Mesenchymal stem cell (in vitro differentiated cells and primary cell): ENCODE measurements around the gene COQ9. TPM values are rescaled to one million over a fixed set of nuclear protein-coding genes. Genes with fewer than 3 reads are reported as not detected.
"Not testable (repeated sequence)": the region's sequence is repeated elsewhere in the genome, so short reads cannot be mapped to it uniquely, and the experiment has no call there.

Experiments used
- DNase-seq: peaks from one replicate; pipeline ENCODE4 v3.0.0-alpha.2; 2013
- H2AFZ ChIP-seq: one replicate; pipeline ENCODE4 v1.6.1; 2013; ENCODE audit warnings: low read depth, mild to moderate bottlenecking, control low read depth, inconsistent platforms, low read length, moderate library complexity
- H2AK5ac ChIP-seq: 2 replicates; pipeline ENCODE4 v1.6.1; 2013; ENCODE audit warnings: low read length, moderate library complexity, mild to moderate bottlenecking, inconsistent platforms; ENCODE audit not compliant: severe bottlenecking
- H2BK120ac ChIP-seq: one replicate; pipeline ENCODE4 v1.6.1; 2013; ENCODE audit warnings: low read depth, mild to moderate bottlenecking, inconsistent platforms, low read length, moderate library complexity
- H2BK12ac ChIP-seq, 2 experiments: one replicate each; pipeline ENCODE4 v1.6.1; 2013; ENCODE audit warnings: inconsistent platforms in 2 of 2, low read length in 2 of 2, mild to moderate bottlenecking in 2 of 2, moderate library complexity in 2 of 2, control low read depth in 1 of 2
- H2BK15ac ChIP-seq: one replicate; pipeline ENCODE4 v1.6.1; 2013; ENCODE audit warnings: mild to moderate bottlenecking, low read depth, inconsistent platforms; ENCODE audit not compliant: poor library complexity, severe bottlenecking
- H2BK5ac ChIP-seq: 2 replicates; pipeline ENCODE4 v1.6.1; 2013; ENCODE audit warnings: low read depth, mild to moderate bottlenecking, low read length, control low read depth, inconsistent platforms; ENCODE audit not compliant: poor library complexity, severe bottlenecking
- H3K14ac ChIP-seq, 2 experiments: one replicate each; pipeline ENCODE4 v1.6.1; 2013; ENCODE audit warnings: inconsistent platforms in 2 of 2, low read length in 2 of 2, control low read depth in 1 of 2, mild to moderate bottlenecking in 1 of 2, moderate library complexity in 1 of 2
- H3K18ac ChIP-seq, 2 experiments: one replicate each; pipeline ENCODE4 v1.6.1; 2013; ENCODE audit warnings: inconsistent platforms in 2 of 2, low read length in 2 of 2, control low read depth in 1 of 2, low read depth in 1 of 2, mild to moderate bottlenecking in 1 of 2
- H3K23ac ChIP-seq, 2 experiments: one replicate each; pipeline ENCODE4 v1.6.1; 2013; ENCODE audit warnings: inconsistent platforms in 2 of 2, low read length in 2 of 2, mild to moderate bottlenecking in 2 of 2, moderate library complexity in 2 of 2, control low read depth in 1 of 2
- H3K27ac ChIP-seq: 2 replicates; pipeline ENCODE4 v1.5.1; 2013; ENCODE audit warnings: mild to moderate bottlenecking, moderate library complexity, low read length, control low read depth, inconsistent platforms; ENCODE audit not compliant: poor library complexity, severe bottlenecking
- H3K27me3 ChIP-seq, 2 experiments: 2 replicates each; pipeline versions ENCODE4 v1.6.1 to v1.7.0; 2013; ENCODE audit warnings: low read length in 2 of 2, mild to moderate bottlenecking in 2 of 2, moderate library complexity in 2 of 2, control low read depth in 1 of 2, inconsistent platforms in 1 of 2; ENCODE audit not compliant: control insufficient read depth in 1 of 2, insufficient read depth in 1 of 2
- H3K36me3 ChIP-seq, 2 experiments: 2 replicates each; pipeline versions ENCODE4 v1.6.1 to v1.7.0; 2013; ENCODE audit warnings: low read length in 2 of 2, control low read depth in 1 of 2, inconsistent platforms in 1 of 2, low read depth in 1 of 2, mild to moderate bottlenecking in 1 of 2; ENCODE audit not compliant: insufficient read depth in 2 of 2, control insufficient read depth in 1 of 2
- H3K4ac ChIP-seq, 2 experiments: one replicate each; pipeline ENCODE4 v1.6.1; 2013; ENCODE audit warnings: inconsistent platforms in 2 of 2, low read length in 2 of 2, mild to moderate bottlenecking in 2 of 2, moderate library complexity in 2 of 2, control low read depth in 1 of 2, low read depth in 1 of 2
- H3K4me1 ChIP-seq: 2 replicates; pipeline ENCODE4 v1.6.1; 2013; ENCODE audit warnings: low read depth, low read length, control low read depth; ENCODE audit not compliant: control insufficient read depth, insufficient read depth
- H3K4me2 ChIP-seq: 2 replicates; pipeline ENCODE4 v1.6.1; 2013; ENCODE audit warnings: low read length, mild to moderate bottlenecking, inconsistent platforms; ENCODE audit not compliant: poor library complexity, severe bottlenecking
- H3K4me3 ChIP-seq, 2 experiments: 2 replicates each; pipeline versions ENCODE4 v1.5.1 to v1.7.0; 2013; ENCODE audit warnings: low read length in 2 of 2, mild to moderate bottlenecking in 2 of 2, control low read depth in 1 of 2, low read depth in 1 of 2; ENCODE audit not compliant: insufficient read depth in 1 of 2
- H3K79me1 ChIP-seq: replicated peaks from 2 replicates; pipeline ENCODE4 v1.6.1; 2013; ENCODE audit warnings: mild to moderate bottlenecking, control low read depth, low read length, inconsistent platforms; ENCODE audit not compliant: poor library complexity, severe bottlenecking
- H3K9ac ChIP-seq: 2 replicates; pipeline ENCODE4 v1.7.0; 2013; ENCODE audit warnings: mild to moderate bottlenecking, low read length, moderate library complexity
- H3K9me3 ChIP-seq: 2 replicates; pipeline ENCODE4 v1.7.0; 2013; ENCODE audit warnings: mild to moderate bottlenecking, low read length; ENCODE audit not compliant: control insufficient read depth
- H4K8ac ChIP-seq: one replicate; pipeline ENCODE4 v1.6.1; 2013; ENCODE audit warnings: inconsistent platforms, mild to moderate bottlenecking, low read length, moderate library complexity
- H4K91ac ChIP-seq: one replicate; pipeline ENCODE4 v1.6.1; 2013; ENCODE audit warnings: mild to moderate bottlenecking, low read length, inconsistent platforms
- WGBS: methylation state at CpG from one replicate; pipeline ENCODE4 v1.1.7; 2013; ENCODE audit warnings: mixed read lengths; 5-methylcytosine and 5-hydroxymethylcytosine counted together
- polyA plus RNA-seq, 2 experiments: library from polyadenylated mRNA; stranded (reverse); fragments of 200-250 nt; gene quantifications; one replicate each; pipeline ENCODE4 v1.2.3, GENCODE V29; 2013

COQ9 gene, protein sequence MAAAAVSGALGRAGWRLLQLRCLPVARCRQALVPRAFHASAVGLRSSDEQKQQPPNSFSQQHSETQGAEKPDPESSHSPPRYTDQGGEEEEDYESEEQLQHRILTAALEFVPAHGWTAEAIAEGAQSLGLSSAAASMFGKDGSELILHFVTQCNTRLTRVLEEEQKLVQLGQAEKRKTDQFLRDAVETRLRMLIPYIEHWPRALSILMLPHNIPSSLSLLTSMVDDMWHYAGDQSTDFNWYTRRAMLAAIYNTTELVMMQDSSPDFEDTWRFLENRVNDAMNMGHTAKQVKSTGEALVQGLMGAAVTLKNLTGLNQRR
- polyA plus RNA-seq (2013, experiment 1 of 2): 26.1 TPM
- polyA plus RNA-seq (2013, experiment 2 of 2): 25.9 TPM

DNA sequence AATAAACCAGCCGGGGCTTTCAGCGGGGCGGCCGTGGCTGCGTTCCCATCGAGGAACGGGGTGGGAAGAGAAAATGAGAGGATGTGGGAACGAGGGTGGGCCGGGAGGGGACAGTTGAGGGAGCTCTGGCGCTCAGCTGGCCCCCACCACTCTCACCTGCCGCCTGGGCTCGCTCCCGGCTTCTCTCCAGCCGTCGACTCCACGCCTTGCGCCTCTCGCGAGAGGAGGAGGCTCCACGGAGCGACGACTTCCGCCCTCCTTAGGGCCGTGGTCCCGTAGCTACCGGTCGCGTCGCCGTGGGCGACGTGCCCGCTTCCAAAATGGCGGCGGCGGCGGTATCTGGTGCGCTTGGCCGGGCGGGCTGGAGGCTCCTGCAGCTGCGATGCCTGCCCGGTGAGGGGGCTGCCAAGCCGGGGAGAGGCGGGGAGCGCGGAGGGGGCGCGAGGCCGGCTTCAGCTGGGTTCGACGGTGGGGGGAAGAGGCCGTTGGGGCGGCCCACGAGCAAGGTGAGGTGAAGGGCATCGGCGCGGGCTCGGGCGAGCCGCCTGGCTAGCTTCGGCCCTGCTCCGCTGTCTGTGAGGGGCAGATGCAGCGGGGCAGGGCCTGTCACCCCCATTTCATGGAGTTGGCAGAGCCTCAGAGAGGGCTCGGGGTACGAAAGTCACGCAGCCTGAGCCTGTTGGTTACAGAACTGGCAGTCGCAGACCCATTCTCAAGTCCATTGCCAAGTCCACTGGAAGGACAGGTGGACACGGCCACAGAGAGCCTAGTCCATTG lies at the start of gene COQ9, which contains the start of gene CIAPIN1:
Gene COQ9 (plus strand): TSS at position 294 of the 777 bp plus-strand sequence. CDS start 27 bp downstream, at position 321.
Gene CIAPIN1 (minus strand): TSS at position 200 of the 777 bp plus-strand sequence. CDS start 6,457 bp downstream, outside the sequence.
- WGBS: 0% methylated on average over 56 of the region's 68 CpGs
- DNase-seq: peak; percentile 94

DNA sequence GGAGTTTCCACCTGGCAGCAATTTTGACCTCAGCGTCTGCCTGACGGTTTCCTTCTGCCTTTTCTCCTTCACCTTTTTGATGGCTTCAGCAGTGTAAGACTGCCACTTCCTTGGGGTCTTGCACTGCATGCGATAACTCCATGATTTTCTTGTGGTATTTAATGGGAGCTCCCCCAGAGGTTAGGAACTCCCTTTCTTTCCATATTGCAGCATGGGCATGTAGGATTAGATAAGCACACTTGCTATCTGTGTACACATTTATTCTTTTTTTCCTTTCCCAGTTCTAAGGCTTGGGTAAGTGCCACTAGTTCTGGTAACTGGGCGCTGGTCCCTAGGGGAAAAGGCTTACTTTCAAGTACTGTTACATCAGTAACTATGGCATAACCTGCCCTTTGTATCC lies 49.8 kb upstream of the COQ9 start:
- H3K36me3 ChIP-seq, H2BK120ac ChIP-seq, DNase-seq, H3K14ac ChIP-seq, H3K4me3 ChIP-seq, H3K23ac ChIP-seq, H3K4me2 ChIP-seq, H3K4me1 ChIP-seq, H2BK15ac ChIP-seq, H4K91ac ChIP-seq, H3K4ac ChIP-seq, H2BK5ac ChIP-seq, H2AFZ ChIP-seq, H3K18ac ChIP-seq, H4K8ac ChIP-seq, H2BK12ac ChIP-seq, H3K27ac ChIP-seq, H2AK5ac ChIP-seq, H3K9me3 ChIP-seq, H3K9ac ChIP-seq, H3K79me1 ChIP-seq: not testable (repeated sequence)
- 92% methylated on average over 4 of the region's 4 CpGs for WGBS
- peaks cover 20 to 40% of the 10 kb centered on the region in 2 experiments for H3K27me3 ChIP-seq

More for the DNA sequence above, at the start of gene COQ9, which contains the start of gene CIAPIN1:
- H2BK12ac ChIP-seq: no peak within 1 kb of the TSS
- peak within 1 kb of the TSS; percentile 43 for H2AK5ac ChIP-seq
- peak within 1 kb of the TSS; percentile 96 to 97 for H3K4me3 ChIP-seq
- peak within 1 kb of the TSS; percentile 95 for H3K9ac ChIP-seq
- H3K36me3 ChIP-seq: peaks cover 7 to 16% of the 10 kb centered on the region in 2 experiments
- peak within 1 kb of the TSS; percentile 66 for H3K27ac ChIP-seq
- H2AFZ ChIP-seq: peak within 1 kb of the TSS; percentile 97
- H3K14ac ChIP-seq: peak within 1 kb of the TSS; percentile 96 to 99
- H4K8ac ChIP-seq: peak within 1 kb of the TSS; percentile 99
- peak within 1 kb of the TSS; percentile 96 to 99 for H3K4ac ChIP-seq
- H3K18ac ChIP-seq: peak within 1 kb of the TSS; percentile 97 to 98
- H2BK15ac ChIP-seq: peak within 1 kb of the TSS; percentile 77
- H2BK120ac ChIP-seq: peak within 1 kb of the TSS; percentile 96
- peaks cover 32% of the 10 kb centered on the region for H3K79me1 ChIP-seq
- H3K4me1 ChIP-seq: peaks cover 5% of the 10 kb centered on the region
- H3K23ac ChIP-seq: peak within 1 kb of the TSS in 1 of 2 experiments; percentile 100
- no peaks in the 10 kb centered on the region for H3K27me3 ChIP-seq
- no peaks in the 10 kb centered on the region for H3K9me3 ChIP-seq
- H3K4me2 ChIP-seq: peak within 1 kb of the TSS; percentile 58
- H4K91ac ChIP-seq: peak within 1 kb of the TSS; percentile 94
- peak within 1 kb of the TSS; percentile 92 for H2BK5ac ChIP-seq

DNA sequence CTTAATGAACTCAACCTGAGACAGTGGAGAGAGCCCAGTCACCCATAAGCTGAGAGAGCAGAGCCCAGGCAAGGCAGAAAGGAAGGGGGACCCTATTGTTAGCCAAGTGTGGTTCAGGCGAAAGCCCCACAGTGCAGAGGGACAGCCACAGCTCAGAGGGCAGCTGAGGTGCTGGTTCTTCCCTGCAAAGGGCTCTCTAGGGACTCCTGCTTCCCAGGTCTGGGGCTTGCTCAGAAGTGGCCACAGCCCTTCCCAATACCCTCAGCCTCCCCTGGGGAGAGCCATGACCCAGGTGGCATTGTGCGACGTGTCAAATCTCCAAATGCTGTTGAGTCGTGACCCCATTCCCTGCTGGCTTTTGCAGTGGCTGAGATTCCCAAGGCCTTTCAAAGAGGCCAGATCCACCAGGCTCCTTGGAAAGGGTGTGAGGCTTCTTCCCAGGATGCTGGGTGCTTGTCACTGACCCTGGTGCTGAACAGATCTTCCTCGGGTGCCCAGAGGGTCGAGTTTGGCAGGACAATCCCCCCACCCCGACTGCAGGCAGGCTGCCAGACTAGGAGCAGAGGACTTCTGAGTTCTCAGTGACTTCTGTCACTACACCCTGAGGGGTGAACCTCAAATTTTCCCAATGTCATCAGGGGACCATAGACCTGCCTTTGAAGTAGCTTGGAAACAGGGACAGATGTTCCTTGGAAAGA lies 45.2 kb upstream of the COQ9 start:
- WGBS: 67% methylated on average over 7 of the region's 7 CpGs
- peak overlapping the region in 1 of 2 experiments; percentile 14 for H3K23ac ChIP-seq
- DNase-seq: no peak

More for the DNA sequence above, 45.2 kb upstream of the COQ9 start:
- Histone ChIP-seq H3K4ac (no peak overlapping the region), H2BK5ac (no peak overlapping the region), H3K4me2 (no peak overlapping the region), H3K27ac (no peak overlapping the region), H2BK120ac (no peak overlapping the region), H2AK5ac (no peak overlapping the region), H3K9me3 (no peaks in the 10 kb centered on the region), H4K8ac (no peak overlapping the region), H3K18ac (no peak overlapping the region), H3K9ac (no peak overlapping the region), H3K4me3 (no peak overlapping the region), H3K4me1 (no peaks in the 10 kb centered on the region), H2AFZ (no peak overlapping the region), H2BK15ac (no peak overlapping the region), H3K36me3 (no peaks in the 10 kb centered on the region), H3K27me3 (peaks cover 38 to 44% of the 10 kb centered on the region in 2 experiments), H2BK12ac (no peak overlapping the region), H3K14ac (peak overlapping the region in 1 of 2 experiments; percentile 20), H3K79me1 (no peaks in the 10 kb centered on the region), H4K91ac (no peak overlapping the region)
